BLaER1 (cell line): ENCODE data around the gene CCDC90B.

ENCODE experiments used
- H3K27ac ChIP-seq: shearing (Covaris generic); formaldehyde crosslinking; 2 replicates; pipeline ENCODE4 v1.8.1; 2022
- H3K27me3 ChIP-seq: shearing (Covaris generic); formaldehyde crosslinking; 2 replicates; pipeline ENCODE4 v1.8.1; 2022
- H3K36me3 ChIP-seq: shearing (Covaris generic); formaldehyde crosslinking; 2 replicates; pipeline ENCODE4 v1.8.1; 2022
- H3K4me1 ChIP-seq: shearing (Covaris generic); formaldehyde crosslinking; 2 replicates; pipeline ENCODE4 v1.8.1; 2022
- H3K4me2 ChIP-seq: shearing (Covaris generic); formaldehyde crosslinking; 2 replicates; pipeline ENCODE4 v1.8.1; 2022
- H3K4me3 ChIP-seq: shearing (Covaris generic); formaldehyde crosslinking; 2 replicates; pipeline ENCODE4 v1.8.1; 2022
- H3K9ac ChIP-seq: shearing (Covaris generic); formaldehyde crosslinking; 2 replicates; pipeline ENCODE4 v1.8.1; 2022
- H3K9me3 ChIP-seq: shearing (Covaris generic); formaldehyde crosslinking; 2 replicates; pipeline ENCODE4 v1.8.1; 2022
- H4K20me1 ChIP-seq: shearing (Covaris generic); formaldehyde crosslinking; 2 replicates; pipeline ENCODE4 v1.8.1; 2022
- Cebpa-rat ChIP-seq: shearing (Covaris generic); IDR thresholded peaks from 2 replicates; pipeline ENCODE4 v1.8.1; 2022

Gene CCDC90B

DNA sequence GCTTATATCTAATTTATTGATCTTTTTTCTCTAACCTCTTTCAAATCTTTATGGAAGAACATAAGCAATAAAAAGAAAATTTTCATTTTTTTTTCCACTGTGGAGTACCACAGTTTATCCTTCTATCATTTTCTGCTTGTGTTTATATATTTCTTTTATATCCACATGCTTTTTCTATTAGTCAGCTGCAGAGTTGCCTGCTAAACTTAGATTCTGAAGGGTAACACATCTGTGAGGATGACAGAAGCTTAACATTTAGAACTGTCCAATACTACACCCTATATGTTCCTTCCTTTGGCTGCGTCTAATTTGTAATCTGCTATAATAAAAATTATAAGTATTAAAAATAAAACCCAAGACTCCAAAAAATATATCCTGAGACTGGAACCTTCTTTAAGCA lies 20.8 kb downstream of the CCDC90B start:
- Histone ChIP-seq H3K4me1 (no peaks in the 10 kb centered on the region), H4K20me1 (no peaks in the 10 kb centered on the region), H3K9me3 (no peaks in the 10 kb centered on the region), H3K27me3 (no peaks in the 10 kb centered on the region), H3K4me3 (no peak overlapping the region), H3K27ac (no peak overlapping the region), H3K9ac (no peak overlapping the region), H3K36me3 (peaks cover 57% of the 10 kb centered on the region), H3K4me2 (no peak overlapping the region)
- no peak for TF ChIP-seq Cebpa-rat

DNA sequence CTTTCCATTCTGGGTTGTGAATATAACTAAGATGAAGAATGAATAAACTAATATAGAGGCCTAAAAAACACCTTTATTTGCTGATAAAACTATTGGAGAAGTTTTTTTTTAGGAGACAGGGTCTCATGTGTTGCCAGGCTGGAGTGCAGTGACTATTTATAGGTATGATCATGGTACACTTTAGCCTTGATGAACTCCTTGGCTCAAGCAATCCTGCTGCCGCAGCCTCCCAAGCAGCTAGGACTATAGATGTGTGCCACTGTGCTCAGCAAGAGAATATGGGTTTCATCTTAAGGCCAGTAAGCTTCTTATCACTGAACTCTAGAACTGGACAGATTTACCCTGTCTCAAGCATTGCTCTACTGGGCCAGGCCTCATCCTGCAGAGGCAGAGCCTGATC lies 26.6 kb downstream of the CCDC90B start:
- H3K36me3 ChIP-seq = peaks cover 64% of the 10 kb centered on the region
- no peak overlapping the region for H3K27ac ChIP-seq
- no peaks in the 10 kb centered on the region for H4K20me1 ChIP-seq

DNA sequence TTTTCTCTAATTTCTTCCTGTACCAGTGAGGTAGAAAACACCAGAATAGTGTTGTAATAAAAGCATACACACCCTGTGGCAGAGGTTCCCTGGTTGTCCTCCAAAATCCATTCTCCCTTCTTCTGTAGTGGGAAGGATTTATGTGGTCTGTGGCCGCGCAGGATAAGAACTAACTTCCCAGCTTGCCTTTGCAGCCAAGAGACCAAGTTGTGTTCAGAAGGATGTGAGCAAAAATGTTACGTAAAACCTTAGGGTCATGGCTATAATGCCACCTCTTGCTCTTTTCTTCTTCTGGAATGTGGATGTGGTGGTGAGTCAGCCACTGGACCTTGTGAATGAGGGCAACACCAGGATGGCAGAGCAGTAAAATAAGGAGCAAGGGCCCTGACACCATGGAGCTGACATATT lies 28.4 kb downstream of the CCDC90B start:
- Histone ChIP-seq H3K9me3 (no peaks in the 10 kb centered on the region), H3K27me3 (no peaks in the 10 kb centered on the region), H3K9ac (no peak overlapping the region), H3K4me3 (no peak overlapping the region), H3K36me3 (peaks cover 51% of the 10 kb centered on the region), H4K20me1 (no peaks in the 10 kb centered on the region), H3K4me1 (no peaks in the 10 kb centered on the region), H3K4me2 (no peak overlapping the region), H3K27ac (no peak overlapping the region)
- no peak for TF ChIP-seq Cebpa-rat

More for the DNA sequence above, 26.6 kb downstream of the CCDC90B start:
- no peak for TF ChIP-seq Cebpa-rat
- Histone ChIP-seq H3K9me3 (no peaks in the 10 kb centered on the region), H3K27me3 (no peaks in the 10 kb centered on the region), H3K4me3 (no peak overlapping the region), H3K9ac (no peak overlapping the region), H3K4me1 (no peaks in the 10 kb centered on the region), H3K4me2 (no peak overlapping the region)

DNA sequence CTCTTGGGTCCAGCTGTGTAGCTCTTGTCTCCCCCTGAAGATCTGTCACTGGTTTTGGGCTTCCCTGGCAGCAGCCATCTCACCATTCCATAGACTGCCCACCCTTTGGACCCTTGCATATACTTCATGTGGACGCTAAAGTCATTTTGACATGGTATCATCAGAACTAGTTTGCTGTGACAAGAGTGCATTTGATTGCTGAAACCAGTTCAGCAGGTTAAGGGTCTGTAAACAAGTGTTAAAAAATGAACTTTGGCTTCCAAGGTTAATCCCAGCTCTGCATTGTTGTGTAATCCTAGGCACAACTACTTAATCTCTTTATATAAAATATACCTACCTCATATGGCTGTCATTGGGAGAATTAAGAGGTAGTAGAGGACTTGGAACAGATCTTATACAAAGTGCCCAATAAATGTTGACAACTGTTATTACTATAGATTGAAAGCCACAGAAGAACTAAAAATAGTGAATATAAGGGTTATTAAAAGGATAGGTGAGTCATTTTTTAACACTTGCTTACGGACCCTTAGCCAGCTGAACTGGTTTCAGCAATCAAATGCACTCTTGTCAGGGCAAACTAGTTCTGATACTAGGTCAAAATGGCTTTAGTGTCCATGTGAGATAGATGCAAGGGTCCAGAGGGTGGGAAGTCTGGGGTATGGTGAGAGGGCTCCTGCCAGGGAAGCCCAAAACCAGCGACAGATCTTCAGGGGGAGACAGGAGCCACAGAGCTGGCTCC lies 29.4 kb downstream of the CCDC90B start:
- Histone ChIP-seq H3K9ac (no peak overlapping the region), H3K27me3 (no peaks in the 10 kb centered on the region), H3K9me3 (no peaks in the 10 kb centered on the region), H3K4me2 (no peak overlapping the region), H3K36me3 (peaks cover 49% of the 10 kb centered on the region), H3K4me1 (no peaks in the 10 kb centered on the region), H3K4me3 (no peak overlapping the region), H4K20me1 (no peaks in the 10 kb centered on the region), H3K27ac (no peak overlapping the region)
- no peak for TF ChIP-seq Cebpa-rat

DNA sequence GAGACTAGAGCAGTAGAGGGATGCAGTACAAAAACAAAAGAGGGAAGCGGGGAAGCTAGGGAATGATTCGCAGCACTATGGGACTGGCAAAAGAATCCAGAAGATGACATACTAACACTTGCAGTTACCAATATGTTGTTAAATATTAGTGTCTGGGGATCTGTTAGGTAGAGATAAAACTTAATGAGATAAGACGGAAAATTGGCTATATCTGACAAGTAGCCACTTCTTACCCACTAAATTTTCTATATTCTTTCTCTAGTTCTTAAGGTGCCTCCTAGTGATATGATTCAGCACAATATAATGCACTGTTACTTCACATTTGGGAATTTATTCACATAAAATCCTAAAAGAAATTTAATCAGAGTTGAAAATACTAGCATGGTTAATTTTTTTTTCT lies 30.8 kb downstream of the CCDC90B start:
- no peaks in the 10 kb centered on the region for H3K9me3 ChIP-seq
- TF ChIP-seq Cebpa-rat = no peak
- H3K9ac ChIP-seq = no peak overlapping the region
- H4K20me1 ChIP-seq = no peaks in the 10 kb centered on the region
- H3K27me3 ChIP-seq = no peaks in the 10 kb centered on the region
- no peak overlapping the region for H3K27ac ChIP-seq
- H3K4me3 ChIP-seq = no peak overlapping the region
- peaks cover 39% of the 10 kb centered on the region for H3K36me3 ChIP-seq
- no peak overlapping the region for H3K4me2 ChIP-seq
- no peaks in the 10 kb centered on the region for H3K4me1 ChIP-seq

DNA sequence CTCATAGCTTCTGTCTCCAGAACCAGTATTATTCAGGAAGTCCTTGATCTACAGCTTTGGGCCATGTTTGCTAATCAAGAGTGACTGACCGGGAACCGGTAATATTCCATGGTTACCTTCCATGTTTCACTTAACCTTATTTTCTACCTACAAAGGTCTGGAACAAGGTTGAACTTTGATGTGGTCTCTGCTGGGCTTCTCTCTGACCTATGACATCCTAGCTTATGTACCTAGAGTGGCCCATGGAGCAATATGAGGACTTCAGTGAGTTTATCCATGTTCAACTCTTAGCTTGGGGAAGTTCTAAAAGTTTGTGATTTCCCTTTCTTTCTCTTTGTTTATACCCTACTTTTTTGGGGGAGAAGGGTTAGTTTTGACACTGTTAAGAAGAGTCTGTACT lies 33.2 kb downstream of the CCDC90B start:
- H3K4me2 ChIP-seq = no peak overlapping the region
- H3K4me3 ChIP-seq = no peak overlapping the region
- no peak for TF ChIP-seq Cebpa-rat
- peaks cover 15% of the 10 kb centered on the region for H3K36me3 ChIP-seq
- no peak overlapping the region for H3K9ac ChIP-seq
- no peak overlapping the region for H3K27ac ChIP-seq
- H3K9me3 ChIP-seq = no peaks in the 10 kb centered on the region
- no peaks in the 10 kb centered on the region for H3K27me3 ChIP-seq
- no peaks in the 10 kb centered on the region for H3K4me1 ChIP-seq
- no peaks in the 10 kb centered on the region for H4K20me1 ChIP-seq

DNA sequence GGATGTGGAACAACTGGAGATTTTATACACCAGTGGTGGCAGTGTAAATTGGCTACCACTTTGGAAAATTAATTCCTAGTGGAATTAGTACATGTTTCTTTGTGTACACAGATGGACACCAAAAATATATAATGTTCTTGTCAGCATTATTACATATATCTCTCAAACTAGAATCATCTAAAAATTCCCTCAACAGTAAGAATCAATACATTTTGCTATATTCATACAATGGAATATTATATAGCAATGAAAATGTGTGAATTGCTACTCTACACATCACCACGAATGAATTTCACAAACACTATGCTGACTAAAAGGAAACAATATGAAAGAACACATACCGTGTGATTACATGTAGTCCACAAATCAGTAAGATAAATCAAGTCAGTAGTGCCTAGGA lies 33.9 kb downstream of the CCDC90B start:
- H3K9ac ChIP-seq = no peak overlapping the region
- H3K36me3 ChIP-seq = peaks cover 9% of the 10 kb centered on the region; the same call in 1 of the 2 replicates
- H3K9me3 ChIP-seq = no peaks in the 10 kb centered on the region
- TF ChIP-seq Cebpa-rat = no peak
- no peak overlapping the region for H3K4me3 ChIP-seq
- H4K20me1 ChIP-seq = no peaks in the 10 kb centered on the region
- H3K27me3 ChIP-seq = no peaks in the 10 kb centered on the region
- no peak overlapping the region for H3K4me2 ChIP-seq
- H3K4me1 ChIP-seq = no peaks in the 10 kb centered on the region
- H3K27ac ChIP-seq = no peak overlapping the region

DNA sequence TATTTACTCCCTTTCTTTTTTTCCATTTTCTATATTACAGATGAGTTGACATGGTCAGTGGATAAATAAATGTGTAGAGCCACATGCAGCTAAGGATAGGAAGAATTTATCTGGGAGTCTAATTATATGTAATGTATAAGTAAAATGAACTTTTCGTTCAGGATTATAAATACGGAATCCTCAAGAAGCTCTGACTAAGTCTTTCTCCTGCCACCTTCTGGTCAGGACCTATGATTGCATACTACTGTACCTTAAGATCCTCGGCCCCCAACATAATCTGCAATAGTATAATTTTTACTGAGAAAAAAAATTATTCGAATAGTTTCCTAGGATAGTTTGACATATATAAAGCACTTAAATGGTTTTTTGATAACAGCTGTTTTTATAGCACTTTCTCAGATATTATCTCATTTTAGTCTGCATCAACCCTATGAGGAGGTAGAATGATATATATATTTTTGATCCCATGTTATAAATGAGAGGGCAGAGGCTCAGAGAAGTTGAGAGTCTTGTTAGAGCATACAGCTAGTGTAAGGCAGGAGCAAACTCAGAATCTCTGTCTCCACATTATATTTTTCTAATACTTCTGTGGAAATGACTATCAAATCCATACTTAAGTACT lies 36.1 kb downstream of the CCDC90B start:
- H3K9me3 ChIP-seq = no peaks in the 10 kb centered on the region

DNA sequence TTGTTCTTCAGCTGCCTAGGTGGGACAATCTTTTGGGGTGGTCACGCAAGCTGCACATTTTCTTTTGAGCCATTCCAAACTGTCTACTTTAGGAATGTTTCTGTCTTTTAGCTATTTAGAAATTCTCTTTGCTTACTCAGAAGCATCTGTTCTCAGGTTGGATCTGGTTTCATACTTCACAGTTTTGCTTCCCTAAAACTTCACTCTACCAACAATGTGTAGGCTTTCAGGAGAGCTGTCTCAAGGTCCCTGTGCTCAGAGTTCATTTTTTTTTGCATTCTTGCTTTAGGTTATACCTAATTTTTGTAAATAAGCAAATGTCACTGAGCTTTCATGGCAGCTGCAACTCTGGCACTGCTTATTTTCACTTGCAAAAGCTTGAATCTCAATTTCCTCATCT lies 36.7 kb downstream of the CCDC90B start:
- no peaks in the 10 kb centered on the region for H4K20me1 ChIP-seq
- no peaks in the 10 kb centered on the region for H3K27me3 ChIP-seq
- no peak overlapping the region for H3K4me3 ChIP-seq
- no peak for TF ChIP-seq Cebpa-rat
- H3K36me3 ChIP-seq = no peaks in the 10 kb centered on the region
- H3K4me2 ChIP-seq = no peak overlapping the region
- no peak overlapping the region for H3K9ac ChIP-seq
- H3K27ac ChIP-seq = no peak overlapping the region
- no peaks in the 10 kb centered on the region for H3K4me1 ChIP-seq
- H3K9me3 ChIP-seq = no peaks in the 10 kb centered on the region

More for the DNA sequence above, 36.1 kb downstream of the CCDC90B start:
- Histone ChIP-seq H3K27me3 (no peaks in the 10 kb centered on the region), H3K27ac (no peak overlapping the region), H3K36me3 (no peaks in the 10 kb centered on the region), H3K4me1 (no peaks in the 10 kb centered on the region), H3K4me2 (no peak overlapping the region), H3K4me3 (no peak overlapping the region), H4K20me1 (no peaks in the 10 kb centered on the region), H3K9ac (no peak overlapping the region)
- no peak for TF ChIP-seq Cebpa-rat

DNA sequence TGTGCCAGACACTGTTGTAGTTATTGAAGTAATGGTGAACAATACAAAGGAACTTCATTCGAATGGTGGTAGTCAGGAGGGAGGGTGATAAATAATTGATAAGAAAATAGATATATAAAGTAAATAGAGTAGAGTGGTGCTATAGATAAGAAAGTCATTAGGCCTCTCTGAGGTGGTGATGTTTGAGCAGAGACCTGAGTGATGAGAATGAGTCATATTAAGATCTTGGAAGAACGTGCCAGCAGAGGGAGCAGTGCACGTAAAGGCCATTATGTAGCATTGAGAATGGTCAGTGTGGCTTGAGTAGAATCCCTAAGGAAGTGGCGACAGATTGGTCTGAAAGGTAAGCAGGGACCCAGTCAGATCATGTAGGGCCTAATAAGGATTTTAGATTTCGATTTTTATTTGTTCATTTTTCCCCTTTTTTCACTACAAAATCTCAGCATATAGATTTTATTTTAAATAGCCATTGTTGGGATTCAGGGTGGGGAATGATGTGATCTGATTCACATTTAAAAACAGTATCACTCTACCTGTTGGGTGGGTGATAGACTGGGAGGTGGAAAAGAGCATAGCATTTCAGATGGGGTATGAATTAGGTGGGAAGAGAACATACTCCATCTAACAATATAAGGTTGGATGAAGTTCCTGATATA lies 44.7 kb downstream of the CCDC90B start:
- no peak overlapping the region for H3K4me2 ChIP-seq
- no peaks in the 10 kb centered on the region for H3K4me1 ChIP-seq
- H3K9ac ChIP-seq = no peak overlapping the region
- H4K20me1 ChIP-seq = no peaks in the 10 kb centered on the region
- H3K27me3 ChIP-seq = no peaks in the 10 kb centered on the region
- no peaks in the 10 kb centered on the region for H3K36me3 ChIP-seq
- H3K27ac ChIP-seq = no peak overlapping the region
- H3K9me3 ChIP-seq = no peaks in the 10 kb centered on the region
- H3K4me3 ChIP-seq = no peak overlapping the region
- no peak for TF ChIP-seq Cebpa-rat
